Fibroblast of pulmonary artery (primary cell): Measurements from ENCODE around the gene FIGN.

ENCODE experiments used
- DNase-seq: peaks from one replicate; pipeline ENCODE4 v3.0.0-alpha.2; 2010; ENCODE audit warnings: low read depth
- H3K4me3 ChIP-seq: replicated peaks from 2 replicates; pipeline ENCODE4 v1.5.1; 2011; ENCODE audit warnings: low read depth, mild to moderate bottlenecking, control low read depth, low read length, moderate library complexity
- TF ChIP-seq, protein P1 (sequence below): IDR thresholded peaks from 2 replicates; pipeline ENCODE4 v1.5.1; 2011; ENCODE audit warnings: mild to moderate bottlenecking, control low read depth, low read length, inconsistent platforms; ENCODE audit errors: missing control alignments

Gene FIGN

DNA sequence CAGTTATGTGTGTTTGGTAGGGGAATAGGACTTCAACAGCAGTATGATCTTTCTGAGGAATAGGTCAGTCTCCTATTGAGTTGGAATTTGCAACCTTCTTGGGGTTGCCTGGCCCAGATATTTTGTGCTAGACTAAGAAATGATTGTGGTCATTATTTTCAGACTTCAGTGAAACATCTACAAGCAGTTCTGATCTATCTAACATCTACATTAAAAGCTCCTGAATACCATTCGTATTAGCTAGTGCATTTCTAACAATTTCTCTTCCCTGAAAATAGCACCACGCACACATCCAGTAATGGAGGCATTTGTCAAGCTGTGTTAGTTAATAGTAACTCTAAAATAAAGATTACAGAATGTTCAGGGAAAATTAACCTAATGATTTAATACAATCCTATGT is 179.3 kb downstream of the FIGN start:
- TF ChIP-seq, protein P1, sequence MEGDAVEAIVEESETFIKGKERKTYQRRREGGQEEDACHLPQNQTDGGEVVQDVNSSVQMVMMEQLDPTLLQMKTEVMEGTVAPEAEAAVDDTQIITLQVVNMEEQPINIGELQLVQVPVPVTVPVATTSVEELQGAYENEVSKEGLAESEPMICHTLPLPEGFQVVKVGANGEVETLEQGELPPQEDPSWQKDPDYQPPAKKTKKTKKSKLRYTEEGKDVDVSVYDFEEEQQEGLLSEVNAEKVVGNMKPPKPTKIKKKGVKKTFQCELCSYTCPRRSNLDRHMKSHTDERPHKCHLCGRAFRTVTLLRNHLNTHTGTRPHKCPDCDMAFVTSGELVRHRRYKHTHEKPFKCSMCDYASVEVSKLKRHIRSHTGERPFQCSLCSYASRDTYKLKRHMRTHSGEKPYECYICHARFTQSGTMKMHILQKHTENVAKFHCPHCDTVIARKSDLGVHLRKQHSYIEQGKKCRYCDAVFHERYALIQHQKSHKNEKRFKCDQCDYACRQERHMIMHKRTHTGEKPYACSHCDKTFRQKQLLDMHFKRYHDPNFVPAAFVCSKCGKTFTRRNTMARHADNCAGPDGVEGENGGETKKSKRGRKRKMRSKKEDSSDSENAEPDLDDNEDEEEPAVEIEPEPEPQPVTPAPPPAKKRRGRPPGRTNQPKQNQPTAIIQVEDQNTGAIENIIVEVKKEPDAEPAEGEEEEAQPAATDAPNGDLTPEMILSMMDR = no peak
- no peak for DNase-seq

DNA sequence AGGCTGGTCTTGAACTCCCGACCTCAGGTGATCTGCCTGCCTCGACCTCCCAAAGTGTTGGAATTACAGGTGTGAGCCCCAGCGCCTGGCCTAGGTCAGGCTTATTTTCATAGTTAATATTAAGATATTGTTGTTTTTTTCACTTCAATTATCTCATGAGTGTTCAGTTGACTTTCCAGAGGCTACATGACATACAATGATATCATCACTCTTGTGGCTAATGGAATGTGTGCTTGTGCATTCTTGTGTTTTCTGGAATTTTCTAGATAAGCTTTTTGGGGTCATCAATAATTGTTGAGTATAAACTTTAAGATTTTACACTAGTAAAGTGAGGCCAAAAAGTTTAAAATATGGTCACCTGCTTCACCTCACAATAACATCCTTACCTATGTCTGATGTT is 180.9 kb downstream of the FIGN start:
- TF ChIP-seq, protein P1 = no peak
- DNase-seq = no peak
- no peak overlapping the region for H3K4me3 ChIP-seq

More for the DNA sequence above, 179.3 kb downstream of the FIGN start:
- no peak overlapping the region for H3K4me3 ChIP-seq

DNA sequence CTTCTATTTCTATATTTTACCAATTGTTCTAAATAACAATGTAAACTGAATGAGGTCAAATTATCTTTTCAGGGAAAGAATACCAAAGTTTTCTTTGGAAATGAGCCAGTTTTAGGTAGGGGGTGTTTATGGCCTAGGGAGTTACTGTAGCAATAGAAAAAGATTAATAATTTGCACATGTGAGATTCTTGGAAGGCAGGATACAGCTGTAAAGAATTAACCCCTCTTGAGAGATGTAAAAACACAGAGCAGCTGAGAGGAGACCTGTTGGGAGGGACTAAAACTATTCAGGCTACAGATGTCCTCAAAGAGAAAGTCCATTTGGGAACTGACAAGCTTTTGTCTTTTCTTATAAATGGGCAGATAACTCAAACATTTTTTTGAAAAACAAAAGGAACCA is 182.2 kb downstream of the FIGN start:
- TF ChIP-seq, protein P1 = no peak
- peak; percentile 20 for DNase-seq
- H3K4me3 ChIP-seq = no peak overlapping the region

DNA sequence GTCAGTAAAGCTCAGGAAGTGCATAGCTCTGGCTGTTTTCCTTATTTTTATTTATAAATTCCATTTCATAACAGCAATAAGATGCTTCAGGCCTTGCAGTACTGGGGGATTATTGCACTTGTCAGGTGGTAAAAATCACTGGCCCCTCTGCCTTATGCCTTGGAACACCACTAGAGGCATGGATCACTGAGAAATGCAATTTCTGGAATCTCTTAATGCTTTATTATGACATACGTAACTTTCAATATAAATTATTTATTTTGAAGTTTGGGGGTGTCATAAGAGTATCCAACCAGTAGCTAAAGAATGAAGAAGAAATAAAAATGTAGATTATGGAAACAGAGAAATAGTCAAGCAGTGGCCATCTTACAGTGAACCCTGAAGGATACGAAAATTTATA is 183.1 kb downstream of the FIGN start:
- DNase-seq = no peak
- no peak overlapping the region for H3K4me3 ChIP-seq
- TF ChIP-seq, protein P1 = peak; percentile 5

DNA sequence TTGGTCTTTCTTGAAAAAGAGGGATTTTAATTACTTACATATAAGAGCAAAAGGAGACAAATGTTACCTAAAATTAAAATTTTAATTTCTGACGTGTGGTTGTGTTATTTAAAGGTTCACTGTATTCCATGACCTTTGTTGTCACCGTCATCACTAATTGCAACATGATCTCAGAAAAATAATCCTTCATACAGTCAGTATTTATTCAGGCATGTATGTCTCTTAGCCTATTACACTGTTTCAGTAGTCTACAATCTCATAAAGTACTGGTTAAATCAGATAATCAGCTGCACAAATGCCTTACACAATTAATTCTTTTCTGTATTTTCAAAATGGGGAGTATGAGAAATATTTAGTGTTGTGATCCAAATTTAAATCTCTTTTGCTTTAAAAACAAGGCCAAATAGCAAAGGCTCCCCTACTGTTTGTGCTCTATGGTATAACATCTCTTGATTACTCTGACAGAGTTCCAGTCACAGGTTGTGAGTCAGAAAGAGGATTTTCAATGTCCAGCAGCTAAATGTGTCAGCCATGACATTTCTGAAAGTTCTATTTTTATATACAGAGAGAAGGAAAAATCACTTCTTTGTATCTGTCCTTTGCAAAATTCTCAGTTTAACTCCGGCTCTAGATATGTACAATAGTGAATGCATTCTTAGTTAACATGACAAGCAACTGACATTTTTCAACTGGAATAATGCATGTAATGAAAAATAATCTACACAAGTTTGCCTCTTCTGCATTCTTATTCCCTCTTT is 184.0 kb downstream of the FIGN start:
- TF ChIP-seq, protein P1 = no peak
- no peak for DNase-seq
- no peak overlapping the region for H3K4me3 ChIP-seq

DNA sequence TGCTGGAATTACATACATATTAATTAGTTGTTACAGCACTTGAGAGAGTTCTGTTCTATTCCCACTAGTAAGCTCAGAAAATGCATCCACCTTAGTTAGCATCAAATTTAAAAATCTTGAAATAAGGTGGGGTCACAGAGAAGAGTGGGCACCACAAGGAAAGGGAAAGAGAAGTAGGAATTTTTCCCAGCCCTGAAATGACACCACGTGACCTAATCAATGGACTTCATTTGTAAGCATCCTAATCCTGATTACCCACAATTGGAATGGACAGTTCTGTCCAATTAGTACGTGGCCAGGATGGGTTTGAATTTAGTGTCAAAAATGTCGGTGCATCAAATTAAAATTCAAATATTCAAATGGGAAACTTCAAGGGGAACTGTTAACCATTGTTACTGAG is 186.8 kb downstream of the FIGN start:
- no peak for DNase-seq
- no peak overlapping the region for H3K4me3 ChIP-seq
- TF ChIP-seq, protein P1 = no peak
